Prostate gland (tissue), 2 donors: ENCODE results near the gene CRYGN.

Experiments used
- POLR2A ChIP-seq: fragments of 450-650 bp; IDR thresholded peaks from one replicate; pipeline ENCODE4 v1.6.1; 2016; ENCODE audit warnings: antibody characterized with exemption, mild to moderate bottlenecking
- POLR2AphosphoS5 ChIP-seq: sonication (generic); formaldehyde crosslinking; IDR thresholded peaks from one replicate; pipeline ENCODE4 v1.6.1; 2017; ENCODE audit warnings: antibody characterized with exemption
- TF ChIP-seq, protein P1 (sequence below), 4 experiments: fragments of 200-600 bp in 2 of 4; fragments of 450-650 bp in 2 of 4; sonication (generic) in 2 of 4; IDR thresholded peaks; 1 replicate in 3 of 4; 2 replicates in 1 of 4; pipeline ENCODE4 v1.5.1; 2016 to 2019; ENCODE audit warnings: antibody characterized with exemption in 4 of 4, mild to moderate bottlenecking in 2 of 4, moderate library complexity in 2 of 4

DNA sequence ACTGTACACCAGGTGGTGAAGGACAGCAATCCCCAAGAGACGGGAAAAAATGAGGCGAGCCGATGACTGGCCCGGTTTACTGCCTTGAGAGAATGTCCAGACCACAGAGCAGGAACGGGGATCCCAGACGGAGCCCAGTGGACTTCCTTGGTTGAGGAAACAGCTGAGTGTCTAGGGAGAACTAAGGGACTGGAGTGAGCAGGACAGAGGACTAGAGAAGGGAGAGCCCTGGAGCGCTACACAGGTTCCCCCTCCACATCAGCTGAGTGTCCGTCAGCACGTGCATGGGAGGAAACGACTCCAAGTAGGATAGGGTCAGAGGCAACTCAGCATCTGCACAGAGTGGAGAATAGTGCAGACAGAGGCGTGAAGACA lies 23.0 kb downstream of the CRYGN start:
- TF ChIP-seq POLR2AphosphoS5 (no peak), POLR2A (no peak)
- TF ChIP-seq, protein P1, sequence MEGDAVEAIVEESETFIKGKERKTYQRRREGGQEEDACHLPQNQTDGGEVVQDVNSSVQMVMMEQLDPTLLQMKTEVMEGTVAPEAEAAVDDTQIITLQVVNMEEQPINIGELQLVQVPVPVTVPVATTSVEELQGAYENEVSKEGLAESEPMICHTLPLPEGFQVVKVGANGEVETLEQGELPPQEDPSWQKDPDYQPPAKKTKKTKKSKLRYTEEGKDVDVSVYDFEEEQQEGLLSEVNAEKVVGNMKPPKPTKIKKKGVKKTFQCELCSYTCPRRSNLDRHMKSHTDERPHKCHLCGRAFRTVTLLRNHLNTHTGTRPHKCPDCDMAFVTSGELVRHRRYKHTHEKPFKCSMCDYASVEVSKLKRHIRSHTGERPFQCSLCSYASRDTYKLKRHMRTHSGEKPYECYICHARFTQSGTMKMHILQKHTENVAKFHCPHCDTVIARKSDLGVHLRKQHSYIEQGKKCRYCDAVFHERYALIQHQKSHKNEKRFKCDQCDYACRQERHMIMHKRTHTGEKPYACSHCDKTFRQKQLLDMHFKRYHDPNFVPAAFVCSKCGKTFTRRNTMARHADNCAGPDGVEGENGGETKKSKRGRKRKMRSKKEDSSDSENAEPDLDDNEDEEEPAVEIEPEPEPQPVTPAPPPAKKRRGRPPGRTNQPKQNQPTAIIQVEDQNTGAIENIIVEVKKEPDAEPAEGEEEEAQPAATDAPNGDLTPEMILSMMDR (IDR thresholded peaks at IDR 0.05) = no peak
